Mesenteric fat pad (tissue), 1 donor: Measurements from ENCODE around the gene VSNL1. TPM values are rescaled to one million over a fixed set of nuclear protein-coding genes. Genes with fewer than 3 reads are reported as not detected.
"Not testable (repeated sequence)": the region's sequence is repeated elsewhere in the genome, so short reads cannot be mapped to it uniquely, and the experiment has no call there.

Source experiments
- DNase-seq: peaks from one replicate; pipeline ENCODE4 v3.0.0-alpha.2; 2020; ENCODE audit warnings: low spot score
- total RNA-seq: library from RNA; stranded (reverse); fragmentation: NEBNext Ultra II Directional; extraction: Animal tissue kit (Norgen Biotek cat#: 25700); gene quantifications from one replicate; pipeline ENCODE4 v1.2.1, GENCODE V29; 2021
- donor health status: DM: yes; HTN: yes; CAD: no.

The VSNL1 gene
- total RNA-seq, 1 donor from 2014 or later: not detected

- DNase-seq: no peak
Measured at GRCh38 chr2:17541531-17541950, 1.0 kb downstream of the VSNL1 start.

- no peak for DNase-seq
Measured at GRCh38 chr2:17542471-17542870, 2.0 kb downstream of the VSNL1 start.

- DNase-seq: no peak
Measured at GRCh38 chr2:17543131-17543660, 2.7 kb downstream of the VSNL1 start.

- DNase-seq: no peak
Measured at GRCh38 chr2:17543848-17544247, 3.4 kb downstream of the VSNL1 start.

- no peak for DNase-seq
Measured at GRCh38 chr2:17544256-17544655, 3.8 kb downstream of the VSNL1 start.

GRCh38 chr2:17545680-17546613, 5.5 kb downstream of the VSNL1 start:
- no peak for DNase-seq

GRCh38 chr2:17547237-17547636, 6.7 kb downstream of the VSNL1 start:
- DNase-seq: no peak

- DNase-seq: no peak
Measured at GRCh38 chr2:17547737-17548136, 7.2 kb downstream of the VSNL1 start.

GRCh38 chr2:17550907-17551306, 10.4 kb downstream of the VSNL1 start:
- DNase-seq: no peak

- no peak for DNase-seq
Measured at GRCh38 chr2:17555150-17555549, 14.7 kb downstream of the VSNL1 start.

- DNase-seq: no peak
Measured at GRCh38 chr2:17557596-17557995, 17.1 kb downstream of the VSNL1 start.

- DNase-seq: no peak
Measured at GRCh38 chr2:17558053-17558452, 17.6 kb downstream of the VSNL1 start.

- no peak for DNase-seq
Measured at GRCh38 chr2:17558878-17559277, 18.4 kb downstream of the VSNL1 start.

- DNase-seq: not testable (repeated sequence)
Measured at GRCh38 chr2:17565726-17566125, 25.2 kb downstream of the VSNL1 start.

- no peak for DNase-seq
Measured at GRCh38 chr2:17571681-17572080, 31.2 kb downstream of the VSNL1 start.

- DNase-seq: no peak
Measured at GRCh38 chr2:17573085-17573803, 32.7 kb downstream of the VSNL1 start.

GRCh38 chr2:17573804-17574175, 33.3 kb downstream of the VSNL1 start:
- no peak for DNase-seq

- DNase-seq: no peak
Measured at GRCh38 chr2:17574406-17575073, 34.0 kb downstream of the VSNL1 start.

- no peak for DNase-seq
Measured at GRCh38 chr2:17576802-17577201, 36.3 kb downstream of the VSNL1 start.

GRCh38 chr2:17578466-17578928, 38.0 kb downstream of the VSNL1 start:
- no peak for DNase-seq

GRCh38 chr2:17579605-17580318, 39.3 kb downstream of the VSNL1 start:
- DNase-seq: no peak
